WTC11 (cell line): ENCODE measurements around the gene SHISAL1. TPM values are rescaled to one million over a fixed set of nuclear protein-coding genes. Genes with fewer than 3 reads are reported as not detected.

ENCODE experiments used
- total RNA-seq: library from RNA; stranded (reverse); gene quantifications from 3 replicates; pipeline ENCODE4 v1.2.3, GENCODE V29; 2021

Gene SHISAL1
- total RNA-seq, 1 experiment from 2014 or later: 2.7 TPM

Other genes with a start within 250 kb of the SHISAL1 start
- 0.41 to 0.94 TPM (median 0.69 TPM) in 3 replicates for gene PARVG, start 132.0 kb downstream of the SHISAL1 start, total RNA-seq
- gene RTL6, start 185.3 kb upstream of the SHISAL1 start, total RNA-seq: 20.2 to 23.5 TPM (median 23.2 TPM) in 3 replicates